HS-27A (cell line): Measurements from ENCODE around the gene LCAT.
"Not testable (repeated sequence)": the region's sequence is repeated elsewhere in the genome, so short reads cannot be mapped to it uniquely, and the experiment has no call there.

ENCODE experiments used
- DNase-seq: peaks from one replicate; pipeline ENCODE4 v3.0.0-alpha.2; 2012; ENCODE audit warnings: low read depth, missing footprints

LCAT gene

DNA sequence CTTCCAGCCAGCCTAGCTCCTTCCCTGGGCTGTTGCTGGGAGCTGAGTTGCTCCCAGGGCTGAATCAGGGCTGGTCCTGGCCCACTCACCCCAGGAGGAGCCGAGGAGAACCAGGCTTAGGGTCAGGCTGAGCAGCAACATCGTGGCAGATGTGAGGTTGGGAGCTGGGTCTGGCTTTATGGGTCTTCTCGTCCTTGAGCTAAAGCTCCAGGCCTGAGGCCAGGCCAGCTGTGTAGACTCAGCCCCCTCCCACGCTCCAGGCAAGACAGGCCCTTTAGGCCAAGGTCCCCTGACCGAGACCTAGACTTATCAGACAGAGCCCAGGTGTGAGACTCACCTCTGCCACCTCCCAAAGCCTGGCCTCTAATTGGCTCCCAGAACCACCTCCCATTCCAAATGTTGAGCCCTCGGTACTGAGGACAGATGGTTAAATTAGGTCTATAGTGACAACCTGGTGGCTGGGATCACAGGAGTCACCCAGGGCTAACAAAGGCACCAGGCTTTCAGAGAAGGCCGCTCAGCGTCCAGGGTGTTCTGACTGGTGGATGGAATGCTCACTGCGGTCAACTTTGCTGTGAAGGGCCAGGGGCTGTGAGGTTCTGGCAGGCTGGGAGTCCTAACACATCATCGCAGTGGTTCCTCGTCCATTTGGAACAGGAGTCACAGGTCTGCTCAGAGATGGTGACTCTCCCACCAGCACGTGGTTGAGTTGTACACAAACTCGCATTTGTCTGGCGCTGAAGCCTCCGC, 12.0 kb downstream of the LCAT start, which contains the start of gene CTRL:
Gene CTRL (minus strand): TSS at position 151 of the 750 bp plus-strand sequence. CDS start 10 bp downstream, at position 141.
- no peak for DNase-seq

DNA sequence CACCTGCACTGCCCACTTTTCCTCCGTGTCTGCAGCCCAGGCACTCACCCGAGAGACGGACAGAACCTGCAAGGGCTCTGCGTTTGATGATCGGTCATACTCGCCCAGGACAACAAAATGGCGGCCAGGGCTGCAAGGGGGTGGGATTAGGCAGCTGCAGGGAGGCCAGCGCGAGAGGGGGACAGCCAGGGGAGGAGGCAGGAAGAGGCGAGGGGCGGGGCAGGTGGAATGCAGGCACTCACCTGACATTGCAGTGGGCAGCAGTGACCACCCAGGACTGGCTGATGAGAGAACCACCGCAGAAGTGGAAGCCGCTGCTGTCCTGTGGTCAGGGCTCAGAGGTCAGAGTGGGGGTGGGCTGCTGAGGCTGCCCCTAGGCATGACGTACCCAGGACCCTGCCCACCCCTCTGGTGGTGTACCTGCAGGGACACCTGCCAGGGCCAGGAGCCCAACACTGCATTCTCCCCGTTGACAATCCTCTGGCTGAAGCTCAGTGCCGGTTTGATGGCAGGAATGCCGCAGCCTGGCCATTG, 13.2 kb downstream of the LCAT start:
- DNase-seq: no peak

DNA sequence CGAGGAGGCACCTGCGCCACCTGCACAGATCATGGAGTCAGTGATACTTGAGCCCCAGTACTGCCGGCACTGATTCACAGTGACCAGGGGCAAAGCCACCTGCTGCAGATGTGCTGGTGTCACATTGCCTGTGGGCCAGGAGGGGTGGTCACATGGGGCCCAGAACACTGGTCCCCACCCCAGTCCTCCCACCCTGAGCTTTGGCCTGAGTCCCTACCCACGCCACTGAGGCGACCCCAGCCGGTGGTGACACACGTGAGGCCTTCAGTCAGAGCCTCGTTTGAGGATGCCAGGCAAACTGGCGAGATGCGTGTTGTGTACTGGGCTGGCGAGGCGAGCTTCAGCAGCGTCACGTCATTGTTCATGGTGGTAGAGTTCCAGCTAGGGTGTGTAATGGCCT, 13.7 kb downstream of the LCAT start:
- no peak for DNase-seq

DNA sequence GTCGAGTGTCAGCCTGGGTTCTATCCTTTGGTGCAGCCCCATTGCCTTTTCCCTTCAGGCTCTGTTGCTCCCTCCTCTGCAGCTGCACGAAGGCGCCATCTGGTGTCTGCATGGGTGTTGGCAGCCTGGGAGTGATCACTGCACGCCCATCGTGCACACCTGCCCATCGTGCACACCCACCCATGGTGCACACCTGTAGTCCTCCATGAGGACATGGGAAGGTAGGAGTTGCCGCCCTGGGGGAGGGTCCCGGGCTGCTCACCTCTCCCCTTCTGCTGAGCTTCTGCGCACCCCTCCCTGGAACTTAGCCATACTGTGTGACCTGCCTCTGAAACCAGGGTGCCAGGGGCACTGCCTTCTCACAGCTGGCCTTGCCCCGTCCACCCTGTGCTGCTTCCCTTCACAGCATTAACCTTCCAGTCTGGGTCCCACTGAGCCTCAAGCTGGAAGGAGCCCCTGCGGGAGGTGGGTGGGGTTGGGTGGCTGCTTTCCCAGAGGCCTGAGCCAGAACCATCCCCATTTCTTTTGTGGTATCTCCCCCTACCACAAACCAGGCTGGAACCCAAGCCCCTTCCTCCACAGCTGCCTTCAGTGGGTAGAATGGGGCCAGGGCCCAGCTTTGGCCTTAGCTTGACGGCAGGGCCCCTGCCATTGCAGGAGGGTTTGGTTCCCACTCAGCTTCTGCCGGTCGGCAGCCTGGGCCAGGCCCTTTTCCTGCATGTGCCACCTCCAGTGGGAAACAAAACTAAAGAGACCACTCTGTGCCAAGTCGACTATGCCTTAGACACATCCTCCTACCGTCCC, 15.2 kb downstream of the LCAT start:
- no peak for DNase-seq

DNA sequence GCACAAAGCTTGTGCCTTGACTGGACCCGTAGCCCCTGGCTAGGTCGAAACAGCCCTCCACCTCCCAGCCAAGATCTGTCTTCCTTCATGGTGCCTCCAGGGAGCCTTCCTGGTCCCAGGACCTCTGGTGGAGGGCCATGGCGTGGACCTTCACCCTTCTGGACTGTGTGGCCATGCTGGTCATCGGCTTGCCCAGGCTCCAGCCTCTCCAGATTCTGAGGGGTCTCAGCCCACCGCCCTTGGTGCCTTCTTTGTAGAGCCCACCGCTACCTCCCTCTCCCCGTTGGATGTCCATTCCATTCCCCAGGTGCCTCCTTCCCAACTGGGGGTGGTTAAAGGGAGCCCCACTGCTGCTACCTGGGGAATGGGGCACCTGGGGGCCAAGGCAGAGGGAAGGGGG, 15.8 kb downstream of the LCAT start:
- DNase-seq: no peak

DNA sequence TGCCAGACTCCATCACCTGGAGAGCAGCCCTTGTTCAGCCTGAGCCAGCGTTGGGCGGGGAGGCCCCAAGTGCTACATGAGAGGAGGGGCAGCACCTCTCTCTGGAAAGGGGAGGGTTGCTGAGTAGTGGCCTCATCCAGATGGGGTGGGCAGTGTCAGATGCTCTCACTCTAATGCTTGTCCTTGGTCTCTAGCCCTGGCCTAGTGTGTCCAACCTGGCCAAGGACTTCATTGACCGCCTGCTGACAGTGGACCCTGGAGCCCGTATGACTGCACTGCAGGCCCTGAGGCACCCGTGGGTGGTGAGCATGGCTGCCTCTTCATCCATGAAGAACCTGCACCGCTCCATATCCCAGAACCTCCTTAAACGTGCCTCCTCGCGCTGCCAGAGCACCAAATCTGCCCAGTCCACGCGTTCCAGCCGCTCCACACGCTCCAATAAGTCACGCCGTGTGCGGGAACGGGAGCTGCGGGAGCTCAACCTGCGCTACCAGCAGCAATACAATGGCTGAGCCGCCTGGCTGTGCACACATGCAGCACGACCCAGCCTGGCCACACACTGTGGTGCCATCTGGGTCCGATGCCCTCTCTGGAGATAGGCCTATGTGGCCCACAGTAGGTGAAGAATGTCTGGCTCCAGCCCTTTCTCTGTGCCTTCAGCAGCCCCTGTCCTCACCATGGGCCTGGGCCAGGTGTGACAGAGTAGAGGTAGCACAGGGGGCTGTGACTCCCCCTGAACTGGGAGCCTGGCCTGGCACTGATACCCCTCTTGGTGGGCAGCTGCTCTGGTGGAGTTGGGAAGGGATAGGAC, 16.6 kb downstream of the LCAT start:
- DNase-seq: no peak

DNA sequence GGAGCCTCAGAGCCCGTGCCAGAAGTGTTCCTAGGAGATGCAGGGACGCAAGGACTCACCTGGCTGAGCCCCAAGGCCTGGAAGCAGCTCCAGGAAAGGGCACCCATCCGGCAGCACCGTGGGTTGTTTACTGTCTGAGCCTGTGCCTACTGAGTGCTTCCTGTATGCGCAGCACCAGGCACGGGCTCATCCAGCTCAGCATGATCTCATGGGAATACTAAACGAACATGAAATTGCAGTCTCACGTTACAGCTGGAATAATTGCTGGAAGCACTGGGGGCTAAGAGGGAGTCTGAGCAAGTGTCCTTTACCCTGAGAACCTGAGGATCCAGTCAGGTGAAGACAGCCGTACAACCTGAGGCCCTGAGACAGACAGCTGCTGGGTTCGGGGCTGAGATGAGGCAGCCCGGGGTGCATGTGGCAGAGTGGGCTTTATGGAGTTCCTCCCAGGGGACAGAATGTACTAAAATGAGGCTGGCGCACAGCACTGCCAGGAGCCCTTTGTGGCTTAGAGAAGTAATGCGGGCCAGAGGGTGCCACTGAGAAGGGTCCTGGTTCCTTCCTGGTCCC, 17.7 kb downstream of the LCAT start:
- DNase-seq: no peak

DNA sequence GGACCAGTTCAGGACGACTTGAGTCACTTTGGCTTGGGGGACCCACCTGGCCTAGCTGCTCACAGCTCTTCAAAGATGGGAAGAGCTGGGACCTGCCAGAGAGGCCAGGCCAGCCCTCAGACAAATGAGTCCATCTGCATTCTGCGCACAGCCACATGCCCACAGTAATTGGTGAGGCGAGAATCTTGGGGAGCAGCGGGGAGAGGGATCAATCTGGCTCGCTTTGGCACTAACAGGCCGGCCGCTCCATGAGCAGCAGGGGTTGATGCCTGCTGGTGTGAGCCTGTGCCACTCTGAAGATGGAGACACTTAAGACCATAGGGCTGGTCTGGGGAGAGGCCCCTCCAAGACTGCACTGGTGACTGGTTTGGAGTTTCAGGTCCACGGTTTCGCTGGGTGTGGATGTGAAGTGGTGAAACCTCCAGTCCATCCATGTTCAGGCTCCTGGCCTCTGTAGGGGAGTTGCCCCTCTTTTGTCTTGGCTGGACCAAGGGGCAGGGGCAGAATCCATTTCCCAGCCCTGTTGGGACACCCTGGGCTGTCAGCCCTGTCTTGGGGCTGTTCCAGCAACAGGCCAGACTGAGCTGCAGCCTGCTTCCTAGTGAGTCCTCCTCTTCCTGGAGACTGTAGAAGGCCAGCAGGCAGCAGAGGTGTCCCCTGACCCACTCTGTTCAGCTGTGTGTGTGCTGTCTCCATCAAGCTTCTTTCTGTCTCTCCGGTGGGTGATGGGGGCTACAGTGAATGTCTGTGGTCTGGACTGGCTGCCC, 19.6 kb downstream of the LCAT start:
- DNase-seq: no peak

DNA sequence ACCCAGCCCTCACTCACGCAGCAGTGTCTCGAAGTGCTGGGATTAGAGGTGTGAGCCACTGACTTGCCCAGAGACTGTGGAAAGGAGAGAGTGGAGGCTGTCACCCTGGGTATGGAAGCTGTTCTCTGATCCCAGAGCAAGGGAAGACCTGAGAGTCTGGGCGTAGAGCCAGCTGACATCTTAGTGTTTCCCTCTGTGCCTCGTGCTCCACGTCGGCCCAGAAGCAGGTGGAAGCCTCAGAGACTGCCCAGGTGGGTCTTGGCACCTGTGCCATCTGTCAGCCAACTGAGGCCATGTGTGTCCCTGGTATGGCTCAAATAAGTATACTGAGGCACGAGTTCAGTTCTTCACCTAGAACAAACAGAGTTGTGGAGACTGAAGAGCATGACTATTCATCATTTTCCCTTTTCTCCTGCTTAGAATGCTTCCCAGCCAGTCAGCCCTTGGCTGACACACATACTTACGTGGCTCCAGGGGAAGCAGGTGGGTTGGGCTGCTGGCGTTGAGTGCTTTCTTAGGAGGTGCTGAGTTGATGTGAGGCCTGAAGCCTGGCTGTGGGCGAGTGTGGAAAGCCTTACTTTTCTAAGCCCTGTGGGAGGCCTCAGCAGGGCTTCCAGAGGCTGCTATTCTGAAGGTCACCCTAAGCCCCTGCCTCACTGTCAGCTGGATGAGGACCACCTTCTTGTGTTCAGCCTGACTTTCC, 20.4 kb downstream of the LCAT start:
- DNase-seq: no peak

DNA sequence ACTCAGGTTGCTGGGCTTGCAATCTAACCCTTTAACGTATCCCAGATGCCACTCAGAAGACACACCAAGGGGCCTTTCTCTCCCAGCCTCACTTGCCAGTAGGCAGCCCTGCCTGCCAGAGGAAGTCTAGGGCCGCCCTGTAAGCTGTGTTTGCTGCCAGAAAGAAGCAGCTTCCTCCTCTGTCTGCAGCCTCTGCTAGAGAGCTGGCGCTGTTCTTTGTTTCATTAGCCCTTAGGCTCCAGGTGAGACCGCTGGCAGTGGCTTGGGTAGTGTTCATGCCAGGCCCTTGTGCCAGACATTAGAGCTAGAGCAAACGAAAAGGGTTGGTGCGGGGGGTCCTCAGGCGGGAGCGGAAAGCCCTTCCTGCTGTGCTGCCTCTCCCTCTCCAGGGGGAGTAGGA, 21.2 kb downstream of the LCAT start:
- DNase-seq: no peak

DNA sequence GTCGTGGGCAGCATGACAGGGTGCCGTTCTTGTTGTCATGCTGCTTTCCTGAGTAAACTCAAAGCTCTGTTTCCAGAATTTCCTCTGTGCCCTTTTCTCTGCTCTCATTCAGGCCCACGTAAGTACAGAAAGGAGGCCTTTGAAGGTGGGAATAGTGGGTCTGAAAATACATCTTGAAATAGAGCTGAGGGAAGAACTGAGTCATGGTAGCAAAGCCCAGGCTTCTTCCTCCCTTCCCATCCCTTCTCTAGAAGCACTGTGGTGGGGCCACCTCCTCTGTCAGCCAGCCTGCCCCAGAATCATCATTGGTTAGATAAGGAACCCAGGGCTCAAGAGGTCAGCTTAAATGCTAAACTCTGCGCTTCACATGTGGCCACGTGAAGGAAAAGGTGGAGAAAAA, 21.7 kb downstream of the LCAT start:
- DNase-seq: no peak

DNA sequence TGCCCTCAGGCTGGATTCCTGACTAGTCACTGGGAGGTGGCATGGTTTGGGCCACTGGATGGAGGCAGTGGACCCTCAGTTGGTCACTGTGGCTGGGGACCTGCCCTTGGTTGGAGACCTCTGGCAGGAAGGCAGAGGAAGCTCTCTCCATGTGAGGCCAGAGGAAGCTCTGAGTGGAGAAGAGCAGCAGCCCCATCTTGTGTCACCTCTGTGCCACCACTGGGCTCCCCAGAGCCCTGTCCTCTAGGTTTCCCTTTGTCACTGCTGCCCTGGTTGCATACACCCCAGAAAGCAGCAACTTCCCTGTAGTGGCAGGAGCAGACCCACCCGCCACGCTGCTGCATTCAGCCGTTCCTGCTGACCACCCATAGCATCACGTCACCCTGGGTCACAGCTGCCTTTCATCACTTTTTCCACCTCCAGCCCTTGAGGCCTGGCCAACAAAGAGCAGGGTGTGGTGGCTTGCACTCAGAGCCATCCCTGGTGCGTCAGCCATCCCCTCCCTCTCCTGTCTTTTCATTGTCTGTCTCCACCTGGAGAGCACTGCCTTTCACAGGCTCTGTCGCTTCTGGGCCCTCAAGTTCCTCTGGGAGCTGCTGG, 24.2 kb downstream of the LCAT start:
- no peak for DNase-seq

DNA sequence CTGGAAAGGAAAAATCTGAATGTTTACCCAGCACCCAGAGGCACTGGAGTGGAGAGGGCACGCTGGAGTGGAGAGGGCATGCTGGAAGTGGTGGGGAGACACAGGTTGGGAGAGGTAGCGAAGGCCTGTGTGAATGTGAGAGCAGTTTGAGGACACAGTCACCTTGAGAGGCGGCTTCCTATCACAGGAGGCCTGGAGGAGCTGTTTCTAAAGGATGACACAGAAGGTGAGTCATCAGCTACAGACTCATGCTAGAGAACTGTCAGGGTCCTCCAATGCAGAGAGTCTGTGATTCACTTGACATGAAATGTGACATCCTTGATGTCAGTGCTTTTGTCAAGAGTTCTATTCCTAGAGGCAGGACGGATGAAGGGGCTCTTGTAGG, 26.1 kb downstream of the LCAT start:
- peak; percentile 53 for DNase-seq

DNA sequence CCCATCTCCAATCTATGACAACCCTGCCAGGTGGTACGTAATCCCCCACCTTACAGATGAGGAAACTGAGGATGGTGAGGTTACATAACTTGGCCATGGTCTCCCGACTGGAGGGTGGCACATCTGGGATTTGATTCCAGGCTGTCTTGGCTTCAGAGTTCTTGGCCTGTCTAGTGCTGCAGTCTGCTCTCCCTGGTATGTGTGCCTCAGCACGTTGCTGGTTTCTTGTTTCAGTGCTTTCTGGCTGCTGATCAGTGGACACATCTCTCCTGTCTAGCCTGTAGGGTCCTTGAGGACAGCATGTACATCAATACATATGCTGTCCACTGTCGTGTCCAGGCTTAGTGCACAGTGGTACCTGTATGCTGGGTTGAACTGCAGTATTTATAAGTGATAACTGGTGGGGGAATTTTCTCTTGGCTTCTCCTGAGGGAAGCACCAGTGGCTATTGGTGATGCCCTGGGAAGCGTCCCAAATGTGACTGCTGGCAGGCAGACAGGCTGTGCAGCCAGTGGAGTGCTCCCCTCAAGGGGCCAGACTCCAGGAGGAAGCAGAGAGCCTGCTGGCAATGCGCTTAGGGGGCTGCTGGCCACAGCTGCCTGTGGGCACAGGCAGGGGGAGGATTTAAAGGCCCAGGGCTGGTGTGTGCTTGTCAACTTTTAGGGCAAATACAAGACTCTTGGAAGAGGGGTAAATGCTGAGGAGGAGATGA, 26.6 kb downstream of the LCAT start:
- DNase-seq: no peak

DNA sequence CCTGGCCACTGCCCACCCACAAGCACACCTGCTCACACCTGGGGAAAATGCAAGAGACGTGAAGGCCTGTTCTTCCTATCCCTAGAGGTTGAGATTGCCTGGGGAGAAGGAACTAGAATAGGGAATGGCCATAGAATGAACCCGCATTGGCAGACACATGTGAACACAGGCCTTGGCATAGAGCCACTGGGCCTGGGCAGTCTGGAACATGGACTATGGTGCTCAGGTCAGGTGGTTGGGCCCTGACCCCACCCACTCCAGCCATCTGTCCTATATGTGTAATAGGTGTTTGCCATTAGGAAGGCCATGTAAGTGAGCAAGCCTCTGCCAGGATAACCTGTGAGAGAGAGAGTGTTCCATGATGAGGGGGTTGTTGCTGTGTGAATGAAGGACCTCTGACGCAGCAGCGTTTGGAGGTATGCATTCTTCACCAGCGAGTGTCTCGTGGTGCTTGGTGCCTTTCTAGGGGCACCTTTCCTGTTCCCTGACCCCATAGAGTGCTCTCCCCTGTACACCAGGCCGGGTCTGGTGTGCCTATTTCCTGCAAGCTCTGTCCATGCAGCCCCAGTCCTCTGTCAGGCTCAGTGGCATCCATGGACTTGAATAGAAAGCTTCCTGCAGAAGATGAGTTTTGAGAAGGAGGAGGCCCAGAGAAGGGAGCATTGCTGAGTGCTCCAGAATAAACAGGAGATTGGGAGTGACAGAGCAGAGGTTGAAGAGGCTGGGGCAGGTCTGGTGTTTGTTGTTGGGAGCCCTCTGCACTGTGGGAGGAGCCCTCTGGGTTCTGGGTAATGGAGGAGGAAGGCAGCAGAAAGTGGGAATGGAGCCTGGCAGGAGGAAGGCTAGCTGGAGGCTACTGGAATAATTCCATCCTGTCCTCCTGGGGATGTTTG, 27.8 kb downstream of the LCAT start:
- no peak for DNase-seq

DNA sequence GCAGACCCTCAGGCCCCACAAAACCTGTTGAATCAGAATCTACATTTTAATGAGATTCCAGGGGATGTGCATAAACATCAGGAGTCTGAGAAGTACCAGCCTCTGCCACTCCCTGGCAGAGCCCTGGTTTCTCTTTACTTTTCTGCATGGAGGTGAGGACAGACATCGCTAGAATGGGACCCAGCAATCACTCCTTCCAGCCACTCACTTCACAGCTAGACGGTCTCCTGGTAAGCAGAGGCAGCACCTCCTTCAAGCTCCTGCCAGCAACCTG, 28.5 kb downstream of the LCAT start:
- not testable (repeated sequence) for DNase-seq

DNA sequence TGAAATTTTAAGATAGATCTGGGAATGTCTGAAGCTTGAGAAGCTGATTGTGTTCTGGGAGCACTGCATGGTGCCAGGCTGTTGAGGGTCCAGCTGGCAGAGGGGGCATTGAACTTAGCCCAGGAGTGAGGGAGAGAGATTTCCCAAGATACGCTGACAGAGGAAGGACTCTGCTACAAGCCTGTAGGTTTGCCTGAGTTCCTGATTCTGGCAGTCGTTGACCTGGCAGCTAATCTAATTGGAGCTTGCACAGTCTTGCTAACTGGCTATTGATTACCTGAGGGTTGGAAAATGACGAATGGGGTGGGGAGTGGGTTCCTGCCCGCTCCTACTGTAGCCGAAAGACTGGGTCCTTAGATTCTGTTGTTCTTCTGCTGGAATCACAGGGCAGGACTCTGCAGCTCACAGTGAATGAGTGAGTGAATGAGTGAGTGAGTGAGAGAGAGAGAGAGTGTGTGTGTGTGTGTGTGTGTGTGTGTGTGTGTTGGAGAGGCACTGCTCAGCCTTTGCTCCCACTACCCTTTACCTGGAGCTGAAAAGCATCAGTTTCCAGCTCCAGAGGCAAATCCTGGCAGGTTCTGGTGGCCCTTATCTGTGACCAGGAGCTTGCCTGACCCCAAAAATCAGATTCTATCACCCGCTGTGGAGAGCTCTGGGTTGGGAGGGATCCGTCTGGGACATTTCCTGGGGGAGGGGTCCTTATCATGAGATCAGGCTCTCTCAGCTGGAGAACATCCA, 29.0 kb downstream of the LCAT start:
- DNase-seq: no peak

DNA sequence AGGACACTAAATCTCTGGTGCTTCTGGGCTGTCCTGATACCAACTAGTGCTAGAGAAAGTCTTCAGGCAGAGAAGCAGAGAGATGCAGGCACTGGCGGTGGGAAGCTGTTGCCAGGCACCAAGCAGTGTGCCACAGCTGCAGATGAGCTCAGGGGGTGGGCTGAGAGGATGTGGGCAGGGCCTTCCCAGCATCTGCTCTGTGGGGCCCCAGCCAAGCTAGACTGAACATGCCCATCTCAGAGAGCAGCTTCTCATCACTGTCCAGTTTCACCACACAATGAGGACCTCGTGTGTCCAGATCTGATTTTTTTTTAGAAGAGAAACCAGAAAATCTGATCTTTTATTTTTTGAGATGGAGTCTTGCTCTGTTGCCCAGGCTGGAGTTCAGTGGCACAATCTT, 33.8 kb downstream of the LCAT start:
- no peak for DNase-seq
